Measurements from ENCODE around the gene PKP3.

DNA sequence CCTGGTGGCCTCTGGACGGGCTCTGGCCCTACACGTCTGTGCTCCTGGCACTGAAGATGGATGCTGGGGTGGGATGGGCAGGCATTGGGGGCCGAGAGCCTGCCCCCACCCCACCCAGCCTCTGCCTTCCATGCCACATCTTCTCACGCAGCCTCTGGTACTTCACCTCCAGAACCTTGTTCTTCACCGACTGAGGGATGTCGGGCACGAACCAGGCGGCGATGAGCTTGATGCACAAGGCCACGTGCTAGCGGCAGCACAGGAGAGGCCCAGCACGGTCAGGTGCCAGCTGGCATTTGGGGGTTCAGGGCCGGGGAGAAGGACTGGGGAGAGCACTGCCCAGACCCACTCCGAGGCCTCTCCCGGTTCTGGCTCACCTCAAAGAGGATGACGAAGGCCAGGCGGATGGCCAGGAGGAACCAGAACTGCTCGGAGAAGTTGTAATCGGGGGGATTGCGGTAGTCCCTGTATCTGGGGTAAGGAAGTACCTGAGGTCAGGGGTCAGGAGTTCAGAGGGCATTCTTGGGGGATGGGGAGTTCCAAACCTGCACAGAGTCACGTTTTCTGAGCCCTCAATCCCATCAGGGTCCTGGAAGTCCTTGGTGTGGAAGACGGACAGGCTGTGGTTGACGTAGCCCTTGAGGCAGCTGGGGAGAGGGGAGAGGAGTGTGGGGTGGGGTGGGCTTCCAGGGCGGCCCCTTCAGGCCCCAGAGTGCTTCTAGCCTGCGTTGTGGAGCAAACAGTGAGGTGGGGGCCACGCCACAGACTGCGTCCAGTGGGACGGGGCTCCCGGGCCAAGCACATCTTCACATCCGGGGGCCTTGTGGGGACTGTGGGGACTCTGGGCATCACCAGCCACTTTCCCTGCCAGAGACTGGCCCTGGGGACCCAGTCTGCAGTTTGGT, 24.6 kb downstream of the PKP3 start:
- TF ChIP-seq CTCF (IDR thresholded peaks at IDR 0.05 in 8 of 11, conservative IDR thresholded peaks at IDR 0.05 in 3 of 11) (no peak), POLR2A (IDR thresholded peaks at IDR 0.05) (no peak), POLR2AphosphoS5 (IDR thresholded peaks at IDR 0.05) (no peak)

Measured in spleen (tissue), 7 donors.